HG02763 (cell line): ENCODE data around the gene TMEM231.
A peak's percentile ranks its signal among the peaks of the same experiment; 100 is the strongest.
"Not testable (repeated sequence)": the region's sequence is repeated elsewhere in the genome, so short reads cannot be mapped to it uniquely, and the experiment has no call there.

Experiments
- ATAC-seq: cut with Tn5 transposase; IDR thresholded peaks from one replicate; pipeline ENCODE4 v1.9.1; 2021; ENCODE audit warnings: mild to moderate bottlenecking, moderate library complexity; ENCODE audit not compliant: unreplicated experiment

The TMEM231 gene

GRCh38 chr16:75567911-75568310 lies 11.9 kb upstream of the TMEM231 start:
- ATAC-seq = no peak

GRCh38 chr16:75566758-75567255 lies 10.8 kb upstream of the TMEM231 start:
- no peak for ATAC-seq

GRCh38 chr16:75566040-75566757 lies 10.1 kb upstream of the TMEM231 start, which contains the start of gene GABARAPL2:
Gene GABARAPL2 (plus strand): TSS chr16:75566379. CDS start chr16:75566487, 108 bp downstream.
- peak; percentile 73 for ATAC-seq

- ATAC-seq = peak; percentile 8
Measured at GRCh38 chr16:75565640-75566039, 9.6 kb upstream of the TMEM231 start.

GRCh38 chr16:75559564-75560372 lies 3.7 kb upstream of the TMEM231 start:
- ATAC-seq = no peak

GRCh38 chr16:75558846-75559401 lies 2.9 kb upstream of the TMEM231 start:
- ATAC-seq = no peak

GRCh38 chr16:75556431-75556950 lies 439 bp upstream of the TMEM231 start:
- no peak for ATAC-seq

- peak; percentile 21 for ATAC-seq
Measured at GRCh38 chr16:75555213-75555706, 792 bp downstream of the TMEM231 start.

GRCh38 chr16:75552951-75553350 lies 3.1 kb downstream of the TMEM231 start:
- ATAC-seq = no peak

- peak; percentile 67 for ATAC-seq
Measured at GRCh38 chr16:75550211-75550662, 5.8 kb downstream of the TMEM231 start.

GRCh38 chr16:75548456-75548855 lies 7.6 kb downstream of the TMEM231 start:
- not testable (repeated sequence) for ATAC-seq

- ATAC-seq = no peak
Measured at GRCh38 chr16:75546293-75546692, 9.8 kb downstream of the TMEM231 start.

GRCh38 chr16:75545879-75546278 lies 10.2 kb downstream of the TMEM231 start:
- ATAC-seq = not testable (repeated sequence)

GRCh38 chr16:75542462-75542861 lies 13.6 kb downstream of the TMEM231 start:
- not testable (repeated sequence) for ATAC-seq

GRCh38 chr16:75541236-75541635 lies 14.8 kb downstream of the TMEM231 start:
- ATAC-seq = no peak

GRCh38 chr16:75538882-75539565 lies 17.0 kb downstream of the TMEM231 start:
- not testable (repeated sequence) for ATAC-seq

- no peak for ATAC-seq
Measured at GRCh38 chr16:75537776-75538175, 18.3 kb downstream of the TMEM231 start.

- ATAC-seq = no peak
Measured at GRCh38 chr16:75535901-75536300, 20.2 kb downstream of the TMEM231 start, which contains the start of gene CHST5. Gene CHST5 (minus strand): TSS chr16:75536108. CDS start chr16:75530384, 5,724 bp downstream.

GRCh38 chr16:75535211-75535843 lies 20.7 kb downstream of the TMEM231 start:
- ATAC-seq = no peak
